ENCODE data around the gene PPP1R36. TPM values are rescaled to one million over a fixed set of nuclear protein-coding genes. Genes with fewer than 3 reads are reported as not detected.

PPP1R36 gene
- total and polyA plus RNA-seq, 2 of the 4 experiments (the other 2 are of a cell fraction): 0.15 to 0.54 TPM

- H3K14ac ChIP-seq (replicated peaks; ENCODE audit: low read depth, low read length): no peak overlapping the region
- H3K18ac ChIP-seq (ENCODE audit: low read depth, low read length): no peak overlapping the region; the same call in 1 of the 2 replicates
- in situ Hi-C loops (cut with MboI; ENCODE audit: low sequenced_read_pairs) (no loop called here), intact Hi-C loops (cut with micrococcal nuclease) (loop anchor here (5.0 kb wide), 1 partner anchor 296 kb away; no protein-coding TSS in a partner anchor), dilution Hi-C loops (cut with HindIII; ENCODE audit: low sequenced_read_pairs, unreplicated experiment) (no loop called here)
- H2BK20ac ChIP-seq (ENCODE audit: low read depth, low read length): no peak overlapping the region
- H4K8ac ChIP-seq (ENCODE audit: low read depth in 2 of 2, low read length in 2 of 2): no peak overlapping the region; a peak in 1 of 4 replicates
- no peaks in the 10 kb centered on the region for H3K36me3 ChIP-seq (ENCODE audit: control insufficient read depth, insufficient read depth, low read length)
- no peak overlapping the region for H2AFZ ChIP-seq (replicated peaks; ENCODE audit: low read length, poor library complexity)
- no peak for DNase-seq
- TF ChIP-seq RFX5 (IDR thresholded peaks at IDR 0.05; ENCODE audit: low read depth, low read length) (no peak), RAD21 (IDR thresholded peaks at IDR 0.05; ENCODE audit: low read length) (no peak), MXI1 (IDR thresholded peaks at IDR 0.05; ENCODE audit: borderline replicate concordance, low read depth, low read length) (no peak), FOS (IDR thresholded peaks at IDR 0.05; ENCODE audit: low read depth, low read length) (no peak), POLR2A (IDR thresholded peaks at IDR 0.05; ENCODE audit: low read depth, low read length) (no peak), CEBPB (IDR thresholded peaks at IDR 0.05; ENCODE audit: low read depth, low read length) (no peak)
- TF ChIP-seq, protein P1, sequence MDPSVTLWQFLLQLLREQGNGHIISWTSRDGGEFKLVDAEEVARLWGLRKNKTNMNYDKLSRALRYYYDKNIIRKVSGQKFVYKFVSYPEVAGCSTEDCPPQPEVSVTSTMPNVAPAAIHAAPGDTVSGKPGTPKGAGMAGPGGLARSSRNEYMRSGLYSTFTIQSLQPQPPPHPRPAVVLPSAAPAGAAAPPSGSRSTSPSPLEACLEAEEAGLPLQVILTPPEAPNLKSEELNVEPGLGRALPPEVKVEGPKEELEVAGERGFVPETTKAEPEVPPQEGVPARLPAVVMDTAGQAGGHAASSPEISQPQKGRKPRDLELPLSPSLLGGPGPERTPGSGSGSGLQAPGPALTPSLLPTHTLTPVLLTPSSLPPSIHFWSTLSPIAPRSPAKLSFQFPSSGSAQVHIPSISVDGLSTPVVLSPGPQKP (IDR thresholded peaks at IDR 0.05; ENCODE audit: borderline replicate concordance, low read depth, low read length): no peak
- ChIA-PET CTCF (no interaction called here), POLR2A (ENCODE audit: unreplicated experiment) (no interaction called here)
- no peak overlapping the region for H4K5ac ChIP-seq (ENCODE audit: low read depth, low read length)
- H3K79me1 ChIP-seq (ENCODE audit: low read depth in 1 of 2, low read length in 2 of 2): no peaks in the 10 kb centered on the region
- BruUV-seq (replicated peaks): no TSS peak
- no peak overlapping the region for H3K4me2 ChIP-seq (ENCODE audit: low read depth, low read length)
- WGBS, 2 experiments (ENCODE audit: extremely low coverage in 2 of 2, insufficient read length in 1 of 2): no CpG with 5 or more reads among the region's 2 CpGs
- H3K4me1 ChIP-seq (ENCODE audit: control insufficient read depth, insufficient read depth, low read length): peaks cover 11% of the 10 kb centered on the region
- no peak for ATAC-seq (ENCODE audit: low read depth)
- no peak overlapping the region for H3K9ac ChIP-seq (ENCODE audit: low read depth, low read length)
- peak overlapping the region; percentile 41; the same call in 1 of the 2 replicates for H2BK120ac ChIP-seq (ENCODE audit: low read depth, low read length)
- no peaks in the 10 kb centered on the region for H3K9me3 ChIP-seq (ENCODE audit: control insufficient read depth, insufficient read depth, low read length)
- no peak overlapping the region for H4K91ac ChIP-seq (ENCODE audit: insufficient read depth, low read depth, low read length)
- H2BK5ac ChIP-seq (ENCODE audit: low read depth, low read length, poor library complexity, severe bottlenecking): no peak overlapping the region
- H4K20me1 ChIP-seq (ENCODE audit: insufficient read depth, low read length): no peaks in the 10 kb centered on the region
- H3K9me1 ChIP-seq (ENCODE audit: insufficient read depth, low read length): no peaks in the 10 kb centered on the region
- no peak overlapping the region for H2BK15ac ChIP-seq (ENCODE audit: low read depth, low read length)
- no peak overlapping the region for H2AK9ac ChIP-seq (replicated peaks; ENCODE audit: low read depth, low read length, poor library complexity)
- no peak overlapping the region for H3K56ac ChIP-seq (ENCODE audit: extremely low read depth, insufficient read depth, low read length)
- no peak overlapping the region for H3K23ac ChIP-seq (ENCODE audit: low read depth, low read length)
- H3K4ac ChIP-seq (ENCODE audit: low read depth, low read length): no peak overlapping the region
- H3K4me3 ChIP-seq (ENCODE audit: insufficient read depth, low read depth, low read length): no peak overlapping the region
- H3K27me3 ChIP-seq (ENCODE audit: control insufficient read depth, insufficient read depth, low read length): no peaks in the 10 kb centered on the region
- H3K27ac ChIP-seq (ENCODE audit: insufficient read depth, low read length): no peak overlapping the region
- H2AK5ac ChIP-seq (ENCODE audit: low read depth, low read length): peak overlapping the region; percentile 45
Observed at GRCh38 chr14:64638625-64639024, 88.9 kb downstream of the PPP1R36 start.

Small RNA genes lying within 50 kb of the gene (microRNA-seq; reads per million reads assigned to microRNA genes)
- gene AL049869.4 (ENCODE audit: insufficient read depth, insufficient read length): not detected

Small RNA genes lying within 50 kb of the gene (small RNA-seq; reads per million reads assigned to genes)
- 0 reads per million in 5 experiments for gene AL049869.4

Other genes with a start within 250 kb of the PPP1R36 start
- 59.7 and 64.9 TPM in 2 replicates for gene MTHFD1, start 161.6 kb upstream of the PPP1R36 start, total RNA-seq (2012; rRNA removed)
- 30.4 and 32.2 TPM in 2 replicates for gene MTHFD1, start 161.6 kb upstream of the PPP1R36 start, polyA plus RNA-seq (2012; rRNA removed)
- gene AKAP5, start 84.5 kb upstream of the PPP1R36 start, total RNA-seq (2012; rRNA removed): 0.72 and 1.4 TPM in 2 replicates
- 0.14 and 0.21 TPM in 2 replicates for gene AKAP5, start 84.5 kb upstream of the PPP1R36 start, polyA plus RNA-seq (2012; rRNA removed)
- gene ZBTB25, start 46.1 kb upstream of the PPP1R36 start, total RNA-seq (2012; rRNA removed): 4.2 and 6.6 TPM in 2 replicates
- gene ZBTB25, start 46.1 kb upstream of the PPP1R36 start, polyA plus RNA-seq (2012; rRNA removed): 4.2 and 4.4 TPM in 2 replicates
- 37.3 and 63.0 TPM in 2 replicates for gene ZBTB1, start 45.2 kb upstream of the PPP1R36 start, total RNA-seq (2012; rRNA removed)
- 13.6 and 19.0 TPM in 2 replicates for gene ZBTB1, start 45.2 kb upstream of the PPP1R36 start, polyA plus RNA-seq (2012; rRNA removed)
- 18.9 and 19.7 TPM in 2 replicates for gene HSPA2, start 9.2 kb upstream of the PPP1R36 start, total RNA-seq (2012; rRNA removed)
- 18.4 and 20.0 TPM in 2 replicates for gene HSPA2, start 9.2 kb upstream of the PPP1R36 start, polyA plus RNA-seq (2012; rRNA removed)
- gene PLEKHG3, start 154.5 kb downstream of the PPP1R36 start, total RNA-seq (2012; rRNA removed): 4.4 and 8.2 TPM in 2 replicates
- gene PLEKHG3, start 154.5 kb downstream of the PPP1R36 start, polyA plus RNA-seq (2012; rRNA removed): 8.4 and 10.6 TPM in 2 replicates